ENCODE results near the gene LMCD1. TPM values are rescaled to one million over a fixed set of nuclear protein-coding genes. Genes with fewer than 3 reads are reported as not detected.

LMCD1 gene
- total RNA-seq, 5 donors from 2014 or later (not counting 1 experiment from before 2014, with no cell fraction given) = 0.61 to 1.5 (median 0.63) TPM

DNA sequence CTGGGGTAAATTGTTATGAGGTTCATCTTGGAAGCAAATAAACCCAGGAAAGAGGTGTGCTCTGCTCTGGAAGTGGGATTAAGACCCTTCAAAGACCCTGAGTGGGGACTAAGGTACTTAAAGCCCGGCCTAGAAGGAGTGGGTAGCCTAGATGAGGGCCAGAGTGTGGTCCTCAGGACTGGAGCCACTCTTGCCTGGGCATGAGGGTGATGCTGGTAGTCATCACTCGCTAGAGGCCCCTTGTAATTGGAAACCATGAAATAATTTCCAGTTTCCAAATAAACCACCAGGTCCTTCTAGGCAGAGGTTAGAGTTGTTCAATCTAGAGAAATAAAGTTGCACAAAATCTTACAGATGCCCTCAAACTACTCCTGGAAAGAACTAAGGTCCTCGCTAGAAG lies 15.2 kb upstream of the LMCD1 start:
- no peak for ATAC-seq (replicated peaks in 1 of 4)
- Histone ChIP-seq H3K36me3 (ENCODE audit: control insufficient read depth in 2 of 2, extremely low read depth in 1 of 2, insufficient read depth in 1 of 2, low read length in 1 of 2) (no peaks in the 10 kb centered on the region), H3K4me1 (ENCODE audit: control insufficient read depth in 1 of 2, extremely low read depth in 1 of 2, insufficient read depth in 2 of 2, low read length in 2 of 2) (no peaks in the 10 kb centered on the region), H3K27me3 (replicated peaks in 1 of 2; ENCODE audit: control insufficient read depth in 2 of 2, extremely low read depth in 1 of 2, insufficient read depth in 2 of 2, low read length in 1 of 2) (no peaks in the 10 kb centered on the region), H3K4me3 (ENCODE audit: control insufficient read depth in 1 of 2, extremely low read depth in 1 of 2, low read length in 1 of 2) (no peak overlapping the region), H3K9me3 (no peaks in the 10 kb centered on the region), H3K27ac (ENCODE audit: low read length) (no peak overlapping the region)
- CTCF ChIA-PET = no interaction called here
- WGBS (ENCODE audit: insufficient coverage) = 14% methylated on average over 1 of the region's 3 CpGs
- no peaks in the 10 kb centered on the region for H3K4me1 Mint-ChIP-seq
- no peak for DNase-seq
- H3K36me3 Mint-ChIP-seq = no peaks in the 10 kb centered on the region
- no peak overlapping the region for H3K27ac Mint-ChIP-seq
- no peaks in the 10 kb centered on the region for H3K9me3 Mint-ChIP-seq
- H3K4me3 Mint-ChIP-seq = no peak overlapping the region
- POLR2A ChIA-PET = interaction anchor here in 1 of 2 donors (0.7 kb wide), 1 partner anchor 69 kb away, joined by 3 read pairs; no protein-coding TSS in a partner anchor
- H3K27me3 Mint-ChIP-seq = peaks cover 0 to 3% of the 10 kb centered on the region in 2 donors

- DNase-seq (no peak), ATAC-seq (replicated peaks in 1 of 4) (no peak)
- Mint-ChIP-seq H3K27ac (no peak overlapping the region), H3K9me3 (no peaks in the 10 kb centered on the region), H3K4me1 (peaks cover 0 to under 1% (median 0%) of the 10 kb centered on the region in 3 donors), H3K27me3 (peaks cover 0 to 8% of the 10 kb centered on the region in 2 donors), H3K4me3 (no peak overlapping the region), H3K36me3 (no peaks in the 10 kb centered on the region)
- Histone ChIP-seq H3K4me1 (ENCODE audit: control insufficient read depth in 1 of 2, extremely low read depth in 1 of 2, insufficient read depth in 2 of 2, low read length in 2 of 2) (no peaks in the 10 kb centered on the region), H3K4me3 (ENCODE audit: control insufficient read depth in 1 of 2, extremely low read depth in 1 of 2, low read length in 1 of 2) (no peak overlapping the region), H3K27me3 (replicated peaks in 1 of 2; ENCODE audit: control insufficient read depth in 2 of 2, extremely low read depth in 1 of 2, insufficient read depth in 2 of 2, low read length in 1 of 2) (peaks cover 0 to 2% of the 10 kb centered on the region in 2 experiments), H3K27ac (ENCODE audit: low read length) (no peak overlapping the region), H3K9me3 (no peaks in the 10 kb centered on the region), H3K36me3 (ENCODE audit: control insufficient read depth in 2 of 2, extremely low read depth in 1 of 2, insufficient read depth in 1 of 2, low read length in 1 of 2) (no peaks in the 10 kb centered on the region)
- WGBS (ENCODE audit: insufficient coverage) = 67% methylated on average over 3 of the region's 5 CpGs
- ChIA-PET POLR2A (interaction anchor here in 1 of 2 donors (0.7 kb wide), 1 partner anchor 68 kb away, joined by 3 read pairs; no protein-coding TSS in a partner anchor), CTCF (no interaction called here)
Measured at GRCh38 chr3:8486936-8487335, 14.7 kb upstream of the LMCD1 start.

- DNase-seq (no peak), ATAC-seq (replicated peaks in 1 of 4) (no peak)
- Histone ChIP-seq H3K4me3 (ENCODE audit: control insufficient read depth in 1 of 2, extremely low read depth in 1 of 2, low read length in 1 of 2) (no peak overlapping the region), H3K9me3 (no peaks in the 10 kb centered on the region), H3K36me3 (ENCODE audit: control insufficient read depth in 2 of 2, extremely low read depth in 1 of 2, insufficient read depth in 1 of 2, low read length in 1 of 2) (no peaks in the 10 kb centered on the region), H3K27me3 (replicated peaks in 1 of 2; ENCODE audit: control insufficient read depth in 2 of 2, extremely low read depth in 1 of 2, insufficient read depth in 2 of 2, low read length in 1 of 2) (peaks cover 0 to 3% of the 10 kb centered on the region in 2 experiments), H3K4me1 (ENCODE audit: control insufficient read depth in 1 of 2, extremely low read depth in 1 of 2, insufficient read depth in 2 of 2, low read length in 2 of 2) (peaks cover 0 to 6% of the 10 kb centered on the region in 2 experiments), H3K27ac (ENCODE audit: low read length) (no peak overlapping the region)
- no peak overlapping the region for H3K4me3 Mint-ChIP-seq
- H3K27ac Mint-ChIP-seq = no peak overlapping the region
- POLR2A ChIA-PET = no interaction called here
- peaks cover 0 to 2% (median 1%) of the 10 kb centered on the region in 3 donors for H3K4me1 Mint-ChIP-seq
- CTCF ChIA-PET = no interaction called here
- no CpG with 5 or more reads among the region's 3 CpGs for WGBS (ENCODE audit: insufficient coverage)
- H3K36me3 Mint-ChIP-seq = no peaks in the 10 kb centered on the region
- H3K27me3 Mint-ChIP-seq = peaks cover 0 to 18% of the 10 kb centered on the region in 2 donors
- H3K9me3 Mint-ChIP-seq = no peaks in the 10 kb centered on the region
Measured at GRCh38 chr3:8488411-8488810, 13.2 kb upstream of the LMCD1 start.

- no peaks in the 10 kb centered on the region for H3K36me3 ChIP-seq (ENCODE audit: control insufficient read depth in 2 of 2, extremely low read depth in 1 of 2, insufficient read depth in 1 of 2, low read length in 1 of 2)
- no peaks in the 10 kb centered on the region for H3K9me3 ChIP-seq
- H3K4me3 ChIP-seq (ENCODE audit: control insufficient read depth in 1 of 2, extremely low read depth in 1 of 2, low read length in 1 of 2) = no peak overlapping the region
- ChIA-PET POLR2A (no interaction called here), CTCF (no interaction called here)
- Mint-ChIP-seq H3K36me3 (no peaks in the 10 kb centered on the region), H3K9me3 (no peaks in the 10 kb centered on the region), H3K27ac (no peak overlapping the region), H3K4me1 (peaks cover 0 to 2% (median 1%) of the 10 kb centered on the region in 3 donors), H3K4me3 (no peak overlapping the region), H3K27me3 (peaks cover 0 to 18% of the 10 kb centered on the region in 2 donors)
- WGBS (ENCODE audit: insufficient coverage) = 84% methylated on average over 2 of the region's 5 CpGs
- no peak for ATAC-seq (replicated peaks in 1 of 4)
- H3K27ac ChIP-seq (ENCODE audit: low read length) = no peak overlapping the region
- peaks cover 0 to 4% of the 10 kb centered on the region in 2 experiments for H3K27me3 ChIP-seq (replicated peaks in 1 of 2; ENCODE audit: control insufficient read depth in 2 of 2, extremely low read depth in 1 of 2, insufficient read depth in 2 of 2, low read length in 1 of 2)
- peaks cover 0 to 7% of the 10 kb centered on the region in 2 experiments for H3K4me1 ChIP-seq (ENCODE audit: control insufficient read depth in 1 of 2, extremely low read depth in 1 of 2, insufficient read depth in 2 of 2, low read length in 2 of 2)
- DNase-seq = no peak
Measured at GRCh38 chr3:8488877-8489276, 12.7 kb upstream of the LMCD1 start.

DNA sequence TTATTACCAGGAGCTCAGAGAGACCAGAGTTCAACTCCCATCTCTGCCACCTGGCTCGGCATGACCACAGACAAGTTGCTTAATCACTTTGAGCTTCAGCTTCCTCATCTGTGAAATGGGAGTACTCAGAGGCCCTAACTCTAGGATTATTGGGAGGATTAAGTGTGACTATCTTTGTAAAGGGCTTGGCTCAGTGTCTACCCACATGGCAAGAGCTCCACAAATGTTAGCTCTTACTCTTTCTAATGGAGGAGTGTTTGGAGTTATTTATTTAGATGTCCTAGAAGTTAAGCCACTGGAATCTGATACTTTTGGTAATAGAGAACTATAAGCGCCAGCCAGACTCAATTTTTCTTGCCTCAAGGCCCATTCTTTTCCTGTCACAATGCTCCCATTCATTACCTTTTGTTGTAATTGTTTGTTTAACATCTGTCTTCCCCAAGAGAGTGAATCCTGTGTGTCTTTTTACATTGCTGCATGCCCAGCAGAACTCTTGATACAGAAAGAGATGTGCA lies 12.3 kb upstream of the LMCD1 start:
- ChIA-PET CTCF (no interaction called here), POLR2A (no interaction called here)
- no peaks in the 10 kb centered on the region for H3K36me3 Mint-ChIP-seq
- Histone ChIP-seq H3K36me3 (ENCODE audit: control insufficient read depth in 2 of 2, extremely low read depth in 1 of 2, insufficient read depth in 1 of 2, low read length in 1 of 2) (no peaks in the 10 kb centered on the region), H3K4me1 (ENCODE audit: control insufficient read depth in 1 of 2, extremely low read depth in 1 of 2, insufficient read depth in 2 of 2, low read length in 2 of 2) (peaks cover 0 to 7% of the 10 kb centered on the region in 2 experiments), H3K9me3 (no peaks in the 10 kb centered on the region), H3K27ac (ENCODE audit: low read length) (no peak overlapping the region), H3K27me3 (replicated peaks in 1 of 2; ENCODE audit: control insufficient read depth in 2 of 2, extremely low read depth in 1 of 2, insufficient read depth in 2 of 2, low read length in 1 of 2) (peaks cover 0 to 6% of the 10 kb centered on the region in 2 experiments), H3K4me3 (ENCODE audit: control insufficient read depth in 1 of 2, extremely low read depth in 1 of 2, low read length in 1 of 2) (no peak overlapping the region)
- H3K27ac Mint-ChIP-seq = no peak overlapping the region
- H3K9me3 Mint-ChIP-seq = no peaks in the 10 kb centered on the region
- no peak overlapping the region for H3K4me3 Mint-ChIP-seq
- ATAC-seq (replicated peaks in 1 of 4) = no peak
- no CpG with 5 or more reads among the region's 2 CpGs for WGBS (ENCODE audit: insufficient coverage)
- H3K4me1 Mint-ChIP-seq = peaks cover 0 to 2% (median 1%) of the 10 kb centered on the region in 3 donors
- DNase-seq = no peak
- H3K27me3 Mint-ChIP-seq = peaks cover 0 to 18% of the 10 kb centered on the region in 2 donors

DNA sequence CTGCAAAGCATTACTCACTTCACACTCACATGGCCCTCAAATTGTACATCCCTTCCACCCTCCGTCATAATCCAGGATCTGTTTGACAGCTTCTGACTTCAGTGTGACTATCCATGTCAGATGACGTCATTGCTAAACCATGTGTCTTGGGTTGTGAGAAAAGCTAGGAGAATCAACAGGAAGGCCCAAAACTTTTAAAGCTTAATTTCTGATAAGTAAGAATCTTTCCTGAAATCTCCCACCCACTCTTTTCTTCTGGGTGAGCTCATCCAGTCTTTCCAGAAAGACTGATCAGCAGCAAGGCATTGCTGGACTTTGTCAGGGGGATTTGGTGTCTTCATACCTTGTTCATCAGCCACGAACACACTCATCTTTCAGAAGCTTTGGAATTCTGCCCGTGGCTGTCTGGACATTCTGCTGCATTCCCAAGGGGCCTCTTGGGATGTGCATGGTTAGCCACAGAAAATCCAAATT lies 11.5 kb upstream of the LMCD1 start:
- Mint-ChIP-seq H3K4me1 (peaks cover 0 to 2% (median 1%) of the 10 kb centered on the region in 3 donors), H3K36me3 (no peaks in the 10 kb centered on the region), H3K4me3 (no peak overlapping the region), H3K9me3 (no peaks in the 10 kb centered on the region), H3K27ac (no peak overlapping the region), H3K27me3 (peaks cover 0 to 18% of the 10 kb centered on the region in 2 donors)
- Histone ChIP-seq H3K27ac (ENCODE audit: low read length) (no peak overlapping the region), H3K4me1 (ENCODE audit: control insufficient read depth in 1 of 2, extremely low read depth in 1 of 2, insufficient read depth in 2 of 2, low read length in 2 of 2) (peaks cover 0 to 7% of the 10 kb centered on the region in 2 experiments), H3K27me3 (replicated peaks in 1 of 2; ENCODE audit: control insufficient read depth in 2 of 2, extremely low read depth in 1 of 2, insufficient read depth in 2 of 2, low read length in 1 of 2) (peaks cover 0 to 6% of the 10 kb centered on the region in 2 experiments), H3K36me3 (ENCODE audit: control insufficient read depth in 2 of 2, extremely low read depth in 1 of 2, insufficient read depth in 1 of 2, low read length in 1 of 2) (no peaks in the 10 kb centered on the region), H3K4me3 (ENCODE audit: control insufficient read depth in 1 of 2, extremely low read depth in 1 of 2, low read length in 1 of 2) (no peak overlapping the region), H3K9me3 (no peaks in the 10 kb centered on the region)
- ChIA-PET CTCF (no interaction called here), POLR2A (no interaction called here)
- WGBS (ENCODE audit: insufficient coverage) = 80% methylated on average over 1 of the region's 4 CpGs
- DNase-seq = no peak
- no peak for ATAC-seq (replicated peaks in 1 of 4)
